IMR-90 (cell line): Measurements from ENCODE around the gene ZNF341. TPM values are rescaled to one million over a fixed set of nuclear protein-coding genes. Genes with fewer than 3 reads are reported as not detected.

Experiments used
- ATAC-seq: fragments of 200-7000 bp; cut with Tn5 transposase; 2 replicates; pipeline ENCODE4 v1.9.1; 2020; ENCODE audit warnings: low read depth, mild to moderate bottlenecking, moderate library complexity
- BruUV-seq: library from RNA; stranded (reverse); fragments of 400-500 nt; replicated peaks from 2 replicates; lab custom pipeline; 2021; lab: Mats Ljungman, UMichigan
- CTCF ChIA-PET: fragments of 300-600 bp; formaldehyde crosslinking; extraction: SDS; loops from one replicate; lab custom pipeline; 2021; ENCODE audit warnings: antibody characterized with exemption; lab: Yijun Ruan, JAX
- POLR2A ChIA-PET: fragments of 300-600 bp; sonication (Branson Sonifier 250); formaldehyde crosslinking; loops from one replicate; lab custom pipeline; 2022; ENCODE audit warnings: antibody characterized with exemption; ENCODE audit not compliant: unreplicated experiment; lab: Charles Lee
- DNase-seq: peaks from one replicate; pipeline ENCODE4 v3.0.0; 2013
- H2AFZ ChIP-seq: replicated peaks from 2 replicates; pipeline ENCODE3; 2013; ENCODE audit warnings: low read length, mild to moderate bottlenecking; ENCODE audit not compliant: poor library complexity
- H2AK5ac ChIP-seq: 2 replicates; pipeline ENCODE4 v1.6.1; 2013; ENCODE audit warnings: low read depth, low read length, inconsistent platforms
- H2AK9ac ChIP-seq: replicated peaks from 2 replicates; pipeline ENCODE3; 2013; ENCODE audit warnings: mild to moderate bottlenecking, low read depth, low read length, moderate library complexity; ENCODE audit not compliant: poor library complexity
- H2BK120ac ChIP-seq: 2 replicates; pipeline ENCODE4 v1.6.1; 2013; ENCODE audit warnings: low read depth, low read length, inconsistent platforms
- H2BK15ac ChIP-seq: 3 replicates; pipeline ENCODE4 v1.6.1; 2013; ENCODE audit warnings: low read depth, low read length, inconsistent platforms
- H2BK20ac ChIP-seq: 2 replicates; pipeline ENCODE4 v1.6.1; 2013; ENCODE audit warnings: low read depth, mild to moderate bottlenecking, inconsistent platforms, low read length, moderate library complexity
- H2BK5ac ChIP-seq: 2 replicates; pipeline ENCODE4 v1.6.1; 2013; ENCODE audit warnings: mild to moderate bottlenecking, low read depth, low read length, inconsistent platforms; ENCODE audit not compliant: poor library complexity, severe bottlenecking
- H3K14ac ChIP-seq: replicated peaks from 2 replicates; pipeline ENCODE4 v1.6.1; 2013; ENCODE audit warnings: low read depth, low read length, inconsistent platforms
- H3K18ac ChIP-seq: 2 replicates; pipeline ENCODE4 v1.6.1; 2013; ENCODE audit warnings: low read depth, low read length, control low read depth
- H3K23ac ChIP-seq: 2 replicates; pipeline ENCODE4 v1.6.1; 2013; ENCODE audit warnings: low read depth, low read length, inconsistent platforms
- H3K27ac ChIP-seq: 2 replicates; pipeline ENCODE4 v1.5.1; 2013; ENCODE audit warnings: mild to moderate bottlenecking, control low read depth, low read length; ENCODE audit not compliant: insufficient read depth
- H3K27me3 ChIP-seq: 2 replicates; pipeline ENCODE4 v1.6.1; 2013; ENCODE audit warnings: low read length; ENCODE audit not compliant: control insufficient read depth, insufficient read depth
- H3K36me3 ChIP-seq: 2 replicates; pipeline ENCODE4 v1.6.1; 2013; ENCODE audit warnings: low read length, mixed read lengths; ENCODE audit not compliant: control insufficient read depth, insufficient read depth
- H3K4ac ChIP-seq: 2 replicates; pipeline ENCODE4 v1.6.1; 2013; ENCODE audit warnings: low read depth, low read length, inconsistent platforms
- H3K4me1 ChIP-seq: 2 replicates; pipeline ENCODE4 v1.6.1; 2013; ENCODE audit warnings: low read length, mixed read lengths; ENCODE audit not compliant: control insufficient read depth, insufficient read depth
- H3K4me2 ChIP-seq: 2 replicates; pipeline ENCODE4 v1.6.1; 2013; ENCODE audit warnings: low read depth, mild to moderate bottlenecking, control low read depth, low read length, moderate library complexity
- H3K4me3 ChIP-seq: 2 replicates; pipeline ENCODE4 v1.5.1; 2013; ENCODE audit warnings: low read depth, mild to moderate bottlenecking, control low read depth, low read length, moderate library complexity; ENCODE audit not compliant: insufficient read depth
- H3K56ac ChIP-seq: 2 replicates; pipeline ENCODE4 v1.6.1; 2013; ENCODE audit warnings: low read length, inconsistent platforms; ENCODE audit not compliant: insufficient read depth; ENCODE audit errors: extremely low read depth
- H3K79me1 ChIP-seq, 2 experiments: 2 replicates each; pipeline ENCODE4 v1.6.1; 2013; ENCODE audit warnings: low read length in 2 of 2, inconsistent platforms in 1 of 2, low read depth in 1 of 2
- H3K9ac ChIP-seq: 2 replicates; pipeline ENCODE4 v1.6.1; 2013; ENCODE audit warnings: low read depth, low read length, control low read depth
- H3K9me1 ChIP-seq: 2 replicates; pipeline ENCODE4 v1.6.1; 2013; ENCODE audit warnings: low read length, inconsistent platforms; ENCODE audit not compliant: insufficient read depth
- H3K9me3 ChIP-seq: 2 replicates; pipeline ENCODE4 v1.6.1; 2013; ENCODE audit warnings: low read length; ENCODE audit not compliant: control insufficient read depth, insufficient read depth
- H4K20me1 ChIP-seq: 2 replicates; pipeline ENCODE4 v1.6.1; 2013; ENCODE audit warnings: low read length, inconsistent platforms; ENCODE audit not compliant: insufficient read depth
- H4K5ac ChIP-seq: 2 replicates; pipeline ENCODE4 v1.6.1; 2013; ENCODE audit warnings: mild to moderate bottlenecking, low read depth, low read length, control low read depth
- H4K8ac ChIP-seq, 2 experiments: 2 replicates each; pipeline ENCODE4 v1.6.1; 2013; ENCODE audit warnings: low read depth in 2 of 2, low read length in 2 of 2, control low read depth in 1 of 2, inconsistent platforms in 1 of 2
- H4K91ac ChIP-seq: 2 replicates; pipeline ENCODE4 v1.6.1; 2013; ENCODE audit warnings: low read depth, low read length, inconsistent platforms; ENCODE audit not compliant: insufficient read depth
- CHD1 ChIP-seq: IDR thresholded peaks from 2 replicates; pipeline ENCODE4 v1.6.1; 2012; ENCODE audit warnings: low read depth, low read length, improper control_type of control experiment
- MAFK ChIP-seq: IDR thresholded peaks from 2 replicates; pipeline ENCODE4 v1.6.1; 2012; ENCODE audit warnings: low read depth, low read length, improper control_type of control experiment
- NFE2L2 ChIP-seq: fragments of 150-350 bp; IDR thresholded peaks from 2 replicates; pipeline ENCODE4 v1.6.1; 2016; ENCODE audit warnings: low read depth, mild to moderate bottlenecking, low read length
- WGBS, 2 experiments: methylation state at CpG; one replicate each; pipeline versions ENCODE4 v1.1.5 to v1.1.7; 2013; ENCODE audit warnings: missing lambda C conversion rate in 2 of 2; ENCODE audit not compliant: insufficient read length in 1 of 2; ENCODE audit errors: extremely low coverage in 2 of 2; 5-methylcytosine and 5-hydroxymethylcytosine counted together
- dilution Hi-C: fragments of 300-500 bp; cut with HindIII; formaldehyde crosslinking; loops from one replicate; pipeline ENCODE4 v1.14.3; 2018; ENCODE audit warnings: low sequenced_read_pairs; ENCODE audit not compliant: unreplicated experiment
- in situ Hi-C: fragments of 300-500 bp; cut with MboI; formaldehyde crosslinking; loops from 3 replicates; pipeline ENCODE4 v1.14.3; 2019; ENCODE audit warnings: low sequenced_read_pairs, inconsistent platforms, mixed read lengths
- intact Hi-C: fragments of 100-400 bp; cut with micrococcal nuclease; formaldehyde crosslinking; loops from 2 replicates; pipeline ENCODE4 v1.10.0; 2022
- polyA plus RNA-seq, 3 experiments: library from polyadenylated mRNA; depleted of rRNA; stranded (reverse); fragments of >200 nt; gene quantifications; 2 replicates each; pipeline ENCODE4 v1.2.3, GENCODE V29; 2012; ENCODE audit warnings: low replicate concordance in 1 of 3
- total RNA-seq: library from RNA; depleted of rRNA; stranded (reverse); fragments of >200 nt; gene quantifications from 2 replicates; pipeline ENCODE4 v1.2.3, GENCODE V29; 2012
- TF ChIP-seq, protein P1 (sequence below): fragments of 150-350 bp; IDR thresholded peaks from 2 replicates; pipeline ENCODE4 v1.6.1; 2017; ENCODE audit warnings: mild to moderate bottlenecking, antibody characterized with exemption, low read length, low read depth

ZNF341 gene
- total and polyA plus RNA-seq, 2 of the 4 experiments (the other 2 are of a cell fraction) = 1.1 to 3.4 TPM

GRCh38 chr20:33773412-33774089 lies 41.8 kb downstream of the ZNF341 start:
- no peak overlapping the region for H3K4ac ChIP-seq
- intact Hi-C loops (no loop called here), in situ Hi-C loops (no loop called here), dilution Hi-C loops (no loop called here)
- ChIA-PET POLR2A (no interaction called here), CTCF (no interaction called here)
- H3K56ac ChIP-seq = no peak overlapping the region
- H3K4me1 ChIP-seq = no peaks in the 10 kb centered on the region
- no peak overlapping the region for H3K18ac ChIP-seq
- no peaks in the 10 kb centered on the region for H3K36me3 ChIP-seq
- H3K4me3 ChIP-seq = no peak overlapping the region
- no peak overlapping the region for H2AK5ac ChIP-seq
- H3K79me1 ChIP-seq = no peaks in the 10 kb centered on the region
- no peak overlapping the region for H3K4me2 ChIP-seq
- H3K27me3 ChIP-seq = no peaks in the 10 kb centered on the region
- no peak overlapping the region for H3K14ac ChIP-seq
- H2BK20ac ChIP-seq = no peak overlapping the region
- no peak overlapping the region for H3K23ac ChIP-seq
- no peak overlapping the region for H2AFZ ChIP-seq
- DNase-seq (no peak), ATAC-seq (no peak)
- TF ChIP-seq NFE2L2 (no peak), MAFK (no peak), CHD1 (no peak)
- TF ChIP-seq, protein P1, sequence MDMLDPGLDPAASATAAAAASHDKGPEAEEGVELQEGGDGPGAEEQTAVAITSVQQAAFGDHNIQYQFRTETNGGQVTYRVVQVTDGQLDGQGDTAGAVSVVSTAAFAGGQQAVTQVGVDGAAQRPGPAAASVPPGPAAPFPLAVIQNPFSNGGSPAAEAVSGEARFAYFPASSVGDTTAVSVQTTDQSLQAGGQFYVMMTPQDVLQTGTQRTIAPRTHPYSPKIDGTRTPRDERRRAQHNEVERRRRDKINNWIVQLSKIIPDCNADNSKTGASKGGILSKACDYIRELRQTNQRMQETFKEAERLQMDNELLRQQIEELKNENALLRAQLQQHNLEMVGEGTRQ = no peak
- WGBS, 2 experiments = no CpG with 5 or more reads among the region's 2 CpGs
- H4K8ac ChIP-seq = no peak overlapping the region
- no peak overlapping the region for H3K27ac ChIP-seq
- no peaks in the 10 kb centered on the region for H3K9me3 ChIP-seq
- H2BK5ac ChIP-seq = no peak overlapping the region
- H4K5ac ChIP-seq = no peak overlapping the region
- no peaks in the 10 kb centered on the region for H4K20me1 ChIP-seq
- H2AK9ac ChIP-seq = no peak overlapping the region
- no peak overlapping the region for H3K9ac ChIP-seq
- H4K91ac ChIP-seq = no peak overlapping the region
- no peak overlapping the region for H2BK120ac ChIP-seq
- no peak overlapping the region for H2BK15ac ChIP-seq
- H3K9me1 ChIP-seq = no peaks in the 10 kb centered on the region
- no TSS peak for BruUV-seq
